ENCODE measurements around the gene PDGFRA.

PDGFRA gene

DNA sequence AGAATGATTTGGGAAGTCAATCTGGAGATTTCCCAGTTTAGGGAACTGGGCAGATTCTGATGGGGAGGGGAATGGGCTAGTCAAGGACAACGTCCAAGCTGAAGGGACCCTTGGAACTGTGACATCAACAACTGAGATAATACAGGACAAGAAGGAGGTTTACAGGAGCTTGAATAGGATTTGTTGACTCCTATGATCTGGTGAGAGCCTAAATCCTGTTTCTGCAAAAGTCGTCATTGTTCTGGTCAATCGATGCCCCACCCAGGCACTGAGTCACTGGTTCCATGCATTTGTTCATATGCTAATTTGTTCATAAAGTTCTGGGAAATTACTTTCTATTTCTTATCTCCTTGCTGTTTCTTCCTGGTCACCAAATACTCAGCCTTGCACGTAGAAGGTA lies 15.3 kb upstream of the PDGFRA start:
- Histone ChIP-seq H3K4me1 (ENCODE audit: insufficient read depth, low read length) (no peaks in the 10 kb centered on the region), H3K9ac (ENCODE audit: low read depth, low read length) (no peak overlapping the region), H3K4me3 (ENCODE audit: low read length) (no peak overlapping the region), H3K36me3 (ENCODE audit: insufficient read depth, low read depth, low read length) (no peaks in the 10 kb centered on the region), H3K9me3 (ENCODE audit: insufficient read depth, low read depth, low read length) (no peaks in the 10 kb centered on the region), H3K27ac (ENCODE audit: low read length) (no peak overlapping the region), H3K27me3 (ENCODE audit: insufficient read depth, low read length) (peaks cover 23% of the 10 kb centered on the region)

- Histone ChIP-seq H3K9me3 (ENCODE audit: insufficient read depth, low read depth, low read length) (no peaks in the 10 kb centered on the region), H3K4me1 (ENCODE audit: insufficient read depth, low read length) (no peaks in the 10 kb centered on the region)
Observed at GRCh38 chr4:54215379-54216077, 13.6 kb upstream of the PDGFRA start.

GRCh38 chr4:54217642-54218495 lies 11.2 kb upstream of the PDGFRA start:
- H3K4me3 ChIP-seq (ENCODE audit: low read length): peak overlapping the region; percentile 69
- H3K9me3 ChIP-seq (ENCODE audit: insufficient read depth, low read depth, low read length): no peaks in the 10 kb centered on the region
- H3K9ac ChIP-seq (ENCODE audit: low read depth, low read length): no peak overlapping the region
- no peaks in the 10 kb centered on the region for H3K36me3 ChIP-seq (ENCODE audit: insufficient read depth, low read depth, low read length)
- H3K27me3 ChIP-seq (ENCODE audit: insufficient read depth, low read length): peaks cover 58% of the 10 kb centered on the region
- H3K27ac ChIP-seq (ENCODE audit: low read length): no peak overlapping the region
- H3K4me1 ChIP-seq (ENCODE audit: insufficient read depth, low read length): no peaks in the 10 kb centered on the region

More at GRCh38 chr4:54215379-54216077, 13.6 kb upstream of the PDGFRA start:
- no peaks in the 10 kb centered on the region for H3K36me3 ChIP-seq (ENCODE audit: insufficient read depth, low read depth, low read length)
- H3K4me3 ChIP-seq (ENCODE audit: low read length): no peak overlapping the region
- peaks cover 39% of the 10 kb centered on the region for H3K27me3 ChIP-seq (ENCODE audit: insufficient read depth, low read length)
- no peak overlapping the region for H3K9ac ChIP-seq (ENCODE audit: low read depth, low read length)
- H3K27ac ChIP-seq (ENCODE audit: low read length): no peak overlapping the region

DNA sequence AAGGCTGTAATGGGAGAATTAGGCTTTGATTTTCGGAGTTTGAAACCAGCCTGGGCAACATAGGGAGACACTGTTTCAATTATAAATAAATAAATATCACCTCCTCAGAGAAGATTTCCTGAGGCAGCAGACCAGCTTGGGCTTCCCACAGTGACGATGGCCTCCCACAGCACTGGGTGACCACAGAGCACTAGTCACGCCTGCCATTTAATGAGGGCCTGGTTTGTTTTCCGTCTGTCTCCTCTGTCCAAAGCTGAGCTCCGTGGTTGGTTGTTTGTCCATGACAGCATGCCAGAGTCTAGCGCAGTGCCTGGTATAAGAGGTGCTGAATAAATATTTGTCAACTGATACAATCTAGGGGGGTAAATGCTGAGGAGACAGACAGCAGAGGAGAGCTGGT lies 10.4 kb upstream of the PDGFRA start:
- no peak overlapping the region for H3K27ac ChIP-seq (ENCODE audit: low read length)
- H3K9ac ChIP-seq (ENCODE audit: low read depth, low read length): no peak overlapping the region
- H3K4me3 ChIP-seq (ENCODE audit: low read length): no peak overlapping the region
- H3K4me1 ChIP-seq (ENCODE audit: insufficient read depth, low read length): no peaks in the 10 kb centered on the region
- no peaks in the 10 kb centered on the region for H3K36me3 ChIP-seq (ENCODE audit: insufficient read depth, low read depth, low read length)
- no peaks in the 10 kb centered on the region for H3K9me3 ChIP-seq (ENCODE audit: insufficient read depth, low read depth, low read length)
- peaks cover 67% of the 10 kb centered on the region for H3K27me3 ChIP-seq (ENCODE audit: insufficient read depth, low read length)

DNA sequence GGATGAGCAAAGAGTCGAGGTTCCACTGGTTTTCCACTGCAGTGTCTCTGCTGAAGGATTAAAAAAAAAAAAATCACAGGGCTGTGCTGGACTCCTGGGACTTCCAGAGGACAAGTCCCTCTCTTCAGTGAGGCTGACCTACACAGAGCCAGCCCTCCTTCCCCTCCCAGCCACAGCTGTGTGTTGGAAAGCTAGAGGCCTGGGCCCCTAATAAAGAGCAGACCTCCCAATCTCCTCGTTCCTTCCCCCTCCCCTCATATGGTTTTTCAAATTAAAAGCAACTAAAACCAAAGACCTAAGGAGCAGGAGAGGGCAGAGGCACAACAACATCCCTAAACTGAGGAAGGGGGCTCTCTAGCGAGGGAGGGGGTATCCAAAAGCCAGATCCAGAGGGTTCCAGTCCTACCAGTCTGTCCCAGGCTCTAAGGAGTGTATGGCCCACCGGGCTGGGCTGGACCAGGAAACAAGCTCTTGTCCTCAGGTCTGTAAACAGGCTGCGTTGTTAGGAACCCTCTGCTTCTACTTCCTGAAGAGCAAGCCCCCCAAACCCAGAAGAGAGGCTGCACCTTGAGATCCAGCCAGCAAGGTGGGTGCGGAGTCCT lies 4.0 kb upstream of the PDGFRA start:
- peaks cover 95% of the 10 kb centered on the region for H3K27me3 ChIP-seq (ENCODE audit: insufficient read depth, low read length)
- peak overlapping the region; percentile 79 for H3K4me3 ChIP-seq (ENCODE audit: low read length)

GRCh38 chr4:54225598-54226403 lies 3.3 kb upstream of the PDGFRA start:
- peak overlapping the region; percentile 79 for H3K4me3 ChIP-seq (ENCODE audit: low read length)
- no peak overlapping the region for H3K27ac ChIP-seq (ENCODE audit: low read length)
- H3K9me3 ChIP-seq (ENCODE audit: insufficient read depth, low read depth, low read length): no peaks in the 10 kb centered on the region
- peaks cover 14% of the 10 kb centered on the region; the same call in 1 of the 2 replicates for H3K4me1 ChIP-seq (ENCODE audit: insufficient read depth, low read length)
- H3K27me3 ChIP-seq (ENCODE audit: insufficient read depth, low read length): peaks cover 99% of the 10 kb centered on the region
- no peak overlapping the region for H3K9ac ChIP-seq (ENCODE audit: low read depth, low read length)
- no peaks in the 10 kb centered on the region for H3K36me3 ChIP-seq (ENCODE audit: insufficient read depth, low read depth, low read length)

More for the DNA sequence above, 4.0 kb upstream of the PDGFRA start:
- Histone ChIP-seq H3K27ac (ENCODE audit: low read length) (no peak overlapping the region), H3K36me3 (ENCODE audit: insufficient read depth, low read depth, low read length) (no peaks in the 10 kb centered on the region), H3K4me1 (ENCODE audit: insufficient read depth, low read length) (peaks cover 14% of the 10 kb centered on the region; the same call in 1 of the 2 replicates), H3K9ac (ENCODE audit: low read depth, low read length) (no peak overlapping the region), H3K9me3 (ENCODE audit: insufficient read depth, low read depth, low read length) (no peaks in the 10 kb centered on the region)

DNA sequence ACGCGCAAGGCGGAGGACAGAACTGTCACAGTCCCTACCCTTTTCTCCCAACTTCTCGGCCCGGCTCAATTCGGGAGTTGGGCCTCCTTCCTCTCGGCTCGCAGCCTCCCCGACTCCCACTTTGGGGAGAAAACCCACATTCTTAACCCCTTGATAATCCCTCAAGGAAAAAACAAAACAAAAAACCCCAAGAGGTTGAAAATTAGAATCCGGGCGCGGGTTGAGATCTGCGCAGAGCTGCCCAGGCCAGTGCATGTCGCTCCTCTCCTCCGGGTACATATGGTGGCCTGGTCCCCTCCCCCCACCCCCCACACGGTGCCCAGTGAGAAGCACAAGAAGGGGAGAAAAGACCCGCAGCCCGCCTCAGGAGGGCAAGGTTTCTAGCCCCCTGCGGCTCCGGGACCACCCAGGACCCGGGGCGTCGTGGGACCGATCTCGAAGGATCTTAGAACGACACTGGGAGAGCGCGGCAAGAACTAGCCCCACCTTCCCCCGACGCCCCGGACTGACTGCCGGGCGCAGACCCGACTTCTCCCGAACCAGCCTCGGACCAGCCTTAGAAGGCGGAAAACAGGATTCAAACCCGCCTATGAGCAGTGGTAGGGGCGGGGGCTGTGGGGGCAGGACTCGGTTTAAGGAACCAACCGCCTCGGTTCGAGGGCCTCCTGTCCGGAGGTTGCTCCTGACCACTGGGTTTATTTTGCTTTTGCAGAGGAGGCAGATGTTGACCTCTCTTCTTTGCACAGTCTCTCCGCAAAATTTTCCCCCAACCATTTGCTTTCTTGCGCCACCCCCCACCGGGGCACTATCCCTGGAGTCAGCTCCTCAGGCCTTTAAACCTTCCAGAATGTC lies 2.5 kb upstream of the PDGFRA start:
- Histone ChIP-seq H3K9me3 (ENCODE audit: insufficient read depth, low read depth, low read length) (no peaks in the 10 kb centered on the region; the same call in 1 of the 2 replicates), H3K27ac (ENCODE audit: low read length) (no peak overlapping the region), H3K4me1 (ENCODE audit: insufficient read depth, low read length) (peaks cover 14% of the 10 kb centered on the region; the same call in 1 of the 2 replicates), H3K4me3 (ENCODE audit: low read length) (peak overlapping the region; percentile 79), H3K36me3 (ENCODE audit: insufficient read depth, low read depth, low read length) (no peaks in the 10 kb centered on the region), H3K9ac (ENCODE audit: low read depth, low read length) (peak overlapping the region; percentile 38; the same call in 1 of the 2 replicates), H3K27me3 (ENCODE audit: insufficient read depth, low read length) (peaks cover 100% of the 10 kb centered on the region)

DNA sequence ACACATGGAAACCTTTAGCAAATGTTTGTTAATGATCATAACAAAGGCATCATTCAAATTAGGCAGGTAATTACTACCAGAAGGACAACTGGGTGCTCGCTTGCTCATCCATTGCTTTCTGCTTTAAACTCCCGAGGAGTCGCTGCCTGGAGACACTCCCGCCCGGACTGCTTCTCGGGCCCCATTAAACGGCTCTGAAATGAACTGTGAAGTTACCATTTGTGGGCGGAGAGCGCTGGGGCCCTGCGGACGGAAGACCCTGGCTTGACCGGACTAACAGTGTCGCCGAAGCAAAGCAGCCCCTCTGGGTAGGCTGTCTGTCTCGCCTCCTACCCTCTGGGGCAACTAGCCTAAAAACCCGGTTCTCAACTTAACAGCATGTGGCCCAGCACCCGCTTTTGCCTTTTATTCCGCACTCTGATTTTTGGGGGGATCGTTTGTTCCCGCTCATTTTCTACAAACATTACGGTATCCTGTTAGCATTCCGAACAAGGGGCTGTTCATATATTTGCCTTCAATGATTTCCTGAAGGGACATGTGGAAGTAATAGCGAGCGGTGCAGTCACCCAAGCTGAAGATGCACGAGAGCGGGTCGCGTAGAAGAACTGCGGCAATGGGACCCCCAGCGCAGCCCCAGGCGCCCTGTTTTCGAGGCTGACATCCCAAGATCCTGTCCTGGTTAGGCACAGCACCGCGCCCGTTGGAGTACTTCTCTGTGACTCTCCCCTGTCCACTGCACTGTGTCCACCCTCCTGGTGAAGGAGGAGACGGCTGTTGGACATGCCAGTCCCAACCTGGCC lies 1.6 kb upstream of the PDGFRA start:
- Histone ChIP-seq H3K9me3 (ENCODE audit: insufficient read depth, low read depth, low read length) (no peaks in the 10 kb centered on the region; the same call in 1 of the 2 replicates), H3K36me3 (ENCODE audit: insufficient read depth, low read depth, low read length) (no peaks in the 10 kb centered on the region), H3K4me3 (ENCODE audit: low read length) (peak overlapping the region; percentile 79), H3K9ac (ENCODE audit: low read depth, low read length) (peak overlapping the region; percentile 38; the same call in 1 of the 2 replicates), H3K27ac (ENCODE audit: low read length) (no peak overlapping the region), H3K27me3 (ENCODE audit: insufficient read depth, low read length) (peaks cover 100% of the 10 kb centered on the region), H3K4me1 (ENCODE audit: insufficient read depth, low read length) (peaks cover 14% of the 10 kb centered on the region; the same call in 1 of the 2 replicates)

DNA sequence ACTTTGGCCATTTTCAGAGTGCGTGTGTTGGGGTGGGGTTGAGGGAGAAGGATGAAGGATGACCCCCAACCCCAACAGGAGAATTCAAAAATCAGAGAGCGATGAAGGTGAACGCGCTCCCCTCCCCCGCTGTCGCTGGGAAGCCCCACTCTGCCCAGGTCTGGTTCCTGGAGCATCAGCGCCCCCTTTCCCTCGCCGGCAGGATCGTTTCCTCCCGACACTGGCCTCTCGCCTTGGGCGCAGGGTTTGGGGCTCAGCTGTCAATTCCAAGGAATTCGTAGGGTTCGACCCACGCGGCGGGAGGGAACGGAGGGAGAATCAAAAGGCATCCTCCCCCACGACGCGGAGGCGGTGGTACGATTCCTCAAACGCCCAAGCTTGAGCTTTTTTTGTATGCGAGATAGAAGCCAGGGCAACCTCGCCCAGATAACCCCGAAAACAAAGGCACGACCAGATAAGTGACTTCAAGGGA lies 1.0 kb upstream of the PDGFRA start:
- Histone ChIP-seq H3K27me3 (ENCODE audit: insufficient read depth, low read length) (peaks cover 98% of the 10 kb centered on the region), H3K9ac (ENCODE audit: low read depth, low read length) (no peak overlapping the region), H3K4me3 (ENCODE audit: low read length) (peak overlapping the region; percentile 79), H3K36me3 (ENCODE audit: insufficient read depth, low read depth, low read length) (no peaks in the 10 kb centered on the region), H3K9me3 (ENCODE audit: insufficient read depth, low read depth, low read length) (no peaks in the 10 kb centered on the region; the same call in 1 of the 2 replicates), H3K4me1 (ENCODE audit: insufficient read depth, low read length) (peaks cover 14% of the 10 kb centered on the region; the same call in 1 of the 2 replicates), H3K27ac (ENCODE audit: low read length) (no peak overlapping the region)

DNA sequence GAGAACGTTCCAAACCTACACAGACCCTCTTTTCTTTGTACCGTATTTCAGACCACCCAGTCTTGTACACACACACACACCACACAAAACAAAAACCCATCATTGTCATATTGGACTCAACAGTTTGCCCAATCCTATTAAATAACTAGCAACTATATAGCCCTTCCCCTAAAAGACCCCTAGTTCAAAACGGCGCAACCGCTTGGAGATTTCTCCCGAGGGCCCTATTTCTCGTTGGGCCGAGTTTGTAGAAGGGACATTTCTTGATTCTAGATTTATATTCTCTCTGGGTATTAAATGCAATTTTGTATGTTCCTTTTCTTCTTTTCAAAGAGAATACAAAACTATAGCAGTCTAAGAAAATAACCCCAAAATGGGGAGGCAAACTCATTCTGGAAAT lies 547 bp upstream of the PDGFRA start:
- Histone ChIP-seq H3K9ac (ENCODE audit: low read depth, low read length) (no peak overlapping the region), H3K27me3 (ENCODE audit: insufficient read depth, low read length) (peaks cover 98% of the 10 kb centered on the region), H3K9me3 (ENCODE audit: insufficient read depth, low read depth, low read length) (no peaks in the 10 kb centered on the region; the same call in 1 of the 2 replicates), H3K4me3 (ENCODE audit: low read length) (peak overlapping the region; percentile 79), H3K27ac (ENCODE audit: low read length) (no peak overlapping the region), H3K4me1 (ENCODE audit: insufficient read depth, low read length) (peaks cover 14% of the 10 kb centered on the region; the same call in 1 of the 2 replicates), H3K36me3 (ENCODE audit: insufficient read depth, low read depth, low read length) (no peaks in the 10 kb centered on the region)

Data from iPS-20b (cell line).